Measurements from ENCODE around the gene CD9.

Gene CD9

DNA sequence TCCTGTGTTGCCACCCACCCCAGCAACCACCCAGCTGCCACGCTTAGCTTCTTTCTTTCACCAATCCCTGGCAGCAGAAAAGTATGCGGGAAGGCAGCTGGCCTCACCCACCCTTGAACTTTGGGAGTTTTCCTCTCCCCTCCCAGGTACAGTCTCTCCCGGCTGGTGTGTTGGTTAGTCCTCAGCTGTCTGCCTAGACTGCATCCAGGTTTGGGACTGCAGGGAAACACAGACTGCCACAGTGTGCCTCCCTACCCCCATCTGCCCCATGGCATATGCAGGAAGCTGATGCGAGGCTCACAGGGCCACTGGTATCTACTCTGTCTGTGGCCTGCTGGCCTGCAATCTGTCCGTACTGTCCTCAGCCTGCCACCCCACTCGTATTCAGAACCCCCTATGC lies 2.1 kb downstream of the CD9 start:
- in situ Hi-C loops (cut with HindIII; ENCODE audit: low sequenced_read_pairs) = no loop called here
- no peak overlapping the region for H3K4me3 ChIP-seq (ENCODE audit: low read depth, low read length)
- no peak for DNase-seq (ENCODE audit: low read depth, low spot score)
- TF ChIP-seq, protein P1, sequence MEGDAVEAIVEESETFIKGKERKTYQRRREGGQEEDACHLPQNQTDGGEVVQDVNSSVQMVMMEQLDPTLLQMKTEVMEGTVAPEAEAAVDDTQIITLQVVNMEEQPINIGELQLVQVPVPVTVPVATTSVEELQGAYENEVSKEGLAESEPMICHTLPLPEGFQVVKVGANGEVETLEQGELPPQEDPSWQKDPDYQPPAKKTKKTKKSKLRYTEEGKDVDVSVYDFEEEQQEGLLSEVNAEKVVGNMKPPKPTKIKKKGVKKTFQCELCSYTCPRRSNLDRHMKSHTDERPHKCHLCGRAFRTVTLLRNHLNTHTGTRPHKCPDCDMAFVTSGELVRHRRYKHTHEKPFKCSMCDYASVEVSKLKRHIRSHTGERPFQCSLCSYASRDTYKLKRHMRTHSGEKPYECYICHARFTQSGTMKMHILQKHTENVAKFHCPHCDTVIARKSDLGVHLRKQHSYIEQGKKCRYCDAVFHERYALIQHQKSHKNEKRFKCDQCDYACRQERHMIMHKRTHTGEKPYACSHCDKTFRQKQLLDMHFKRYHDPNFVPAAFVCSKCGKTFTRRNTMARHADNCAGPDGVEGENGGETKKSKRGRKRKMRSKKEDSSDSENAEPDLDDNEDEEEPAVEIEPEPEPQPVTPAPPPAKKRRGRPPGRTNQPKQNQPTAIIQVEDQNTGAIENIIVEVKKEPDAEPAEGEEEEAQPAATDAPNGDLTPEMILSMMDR (IDR thresholded peaks at IDR 0.05; ENCODE audit: low read depth, low read length) = no peak

DNA sequence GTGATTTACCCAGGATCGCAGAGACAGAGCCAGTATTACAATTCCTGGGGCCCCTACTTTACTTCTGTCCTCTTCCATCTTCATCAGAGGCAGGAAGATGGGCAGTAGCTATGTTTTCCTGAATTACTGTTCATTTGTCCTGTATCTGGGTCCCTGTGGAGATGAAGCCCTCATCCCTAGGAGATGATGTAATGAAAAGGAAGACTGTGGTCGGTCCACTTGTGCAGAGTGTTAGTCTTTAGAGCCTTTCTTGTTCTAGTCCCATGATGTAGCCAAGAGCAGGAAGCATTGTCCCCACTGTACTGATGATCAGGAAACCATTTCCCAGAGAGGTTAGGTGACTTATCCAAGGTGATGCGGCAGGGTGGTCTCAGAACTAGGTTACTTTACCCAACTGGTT lies 2.6 kb downstream of the CD9 start:
- in situ Hi-C loops (cut with HindIII; ENCODE audit: low sequenced_read_pairs) = no loop called here
- DNase-seq (ENCODE audit: low read depth, low spot score) = no peak
- no peak overlapping the region for H3K4me3 ChIP-seq (ENCODE audit: low read depth, low read length)
- TF ChIP-seq, protein P1 (IDR thresholded peaks at IDR 0.05; ENCODE audit: low read depth, low read length) = no peak

DNA sequence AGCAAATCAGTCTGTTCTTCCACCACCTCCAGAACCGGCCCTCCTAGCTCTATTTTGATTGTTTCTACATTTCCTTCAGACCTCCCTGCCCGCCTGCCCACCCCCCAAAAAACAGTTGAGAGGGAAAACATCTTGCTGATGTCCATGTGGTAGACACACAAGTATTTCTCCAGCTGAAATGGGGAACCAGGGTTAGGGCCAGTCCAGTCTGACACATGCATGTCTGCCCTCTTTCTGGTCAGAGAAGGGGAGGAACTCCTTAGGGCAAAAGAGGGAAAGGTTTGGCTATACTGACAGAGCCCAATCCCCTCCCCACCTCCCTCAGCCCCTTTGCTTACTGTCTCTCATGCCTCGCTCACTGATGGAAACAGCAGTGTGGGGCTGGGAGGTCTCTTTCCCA lies 3.4 kb downstream of the CD9 start:
- no peak for DNase-seq (ENCODE audit: low read depth, low spot score)
- in situ Hi-C loops (cut with HindIII; ENCODE audit: low sequenced_read_pairs) = no loop called here
- TF ChIP-seq, protein P1 (IDR thresholded peaks at IDR 0.05; ENCODE audit: low read depth, low read length) = no peak
- H3K4me3 ChIP-seq (ENCODE audit: low read depth, low read length) = no peak overlapping the region

DNA sequence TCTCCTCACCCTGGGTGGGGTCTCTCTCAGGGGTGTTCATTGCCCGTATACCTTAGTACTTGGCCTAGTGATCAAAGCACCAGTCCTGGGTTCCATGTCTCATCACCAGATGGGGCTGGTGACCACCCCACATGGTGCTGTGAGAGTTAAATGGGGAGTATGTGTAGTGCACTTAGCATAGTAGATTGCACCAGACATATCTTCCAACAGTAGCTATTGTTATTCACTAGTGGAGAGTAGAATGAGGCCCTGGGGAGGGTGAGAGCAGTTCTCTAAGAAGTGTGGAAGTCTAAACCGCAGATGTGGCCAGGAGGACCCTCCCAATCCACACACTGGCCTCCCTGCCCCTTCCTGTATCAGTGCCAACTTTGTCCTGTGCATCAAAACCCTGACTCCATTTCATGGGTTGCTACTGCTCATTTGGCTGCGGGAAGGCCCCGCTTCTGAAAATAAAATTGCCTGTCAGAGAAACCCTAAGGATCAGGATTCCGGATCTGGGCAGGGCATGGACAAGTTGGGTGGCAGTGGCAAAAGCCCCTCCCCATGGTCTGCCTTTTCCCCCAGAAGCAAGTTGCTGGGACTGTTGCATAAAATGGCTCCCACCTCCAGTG lies 4.4 kb downstream of the CD9 start:
- no peak overlapping the region for H3K4me3 ChIP-seq (ENCODE audit: low read depth, low read length)
- DNase-seq (ENCODE audit: low read depth, low spot score) = no peak
- in situ Hi-C loops (cut with HindIII; ENCODE audit: low sequenced_read_pairs) = no loop called here
- TF ChIP-seq, protein P1 (IDR thresholded peaks at IDR 0.05; ENCODE audit: low read depth, low read length) = no peak

DNA sequence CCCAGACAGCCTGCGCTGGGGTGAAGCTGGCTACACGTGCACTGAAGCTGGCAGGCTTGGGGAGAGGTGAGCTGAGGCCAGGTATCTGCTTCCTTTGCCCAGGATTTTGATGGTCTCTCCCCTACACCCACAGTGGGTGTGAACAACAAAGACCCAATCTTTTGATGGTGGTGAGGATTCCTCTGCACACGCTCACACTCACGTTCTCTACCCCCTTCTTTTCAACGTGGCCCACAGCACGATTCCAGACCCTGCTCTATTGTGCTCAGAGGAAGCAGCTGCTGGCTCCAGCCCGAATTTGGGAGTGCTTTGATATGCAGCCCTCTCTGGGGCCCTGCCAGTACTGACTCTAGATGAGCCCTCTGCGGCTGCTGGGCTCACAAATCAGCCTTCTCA lies 4.9 kb downstream of the CD9 start:
- no peak for DNase-seq (ENCODE audit: low read depth, low spot score)
- in situ Hi-C loops (cut with HindIII; ENCODE audit: low sequenced_read_pairs) = no loop called here
- TF ChIP-seq, protein P1 (IDR thresholded peaks at IDR 0.05; ENCODE audit: low read depth, low read length) = no peak

GRCh38 chr12:6205761-6206160 lies 5.6 kb downstream of the CD9 start:
- TF ChIP-seq, protein P1 (IDR thresholded peaks at IDR 0.05; ENCODE audit: low read depth, low read length) = no peak
- H3K4me3 ChIP-seq (ENCODE audit: low read depth, low read length) = no peak overlapping the region
- in situ Hi-C loops (cut with HindIII; ENCODE audit: low sequenced_read_pairs) = no loop called here
- DNase-seq (ENCODE audit: low read depth, low spot score) = no peak

More for the DNA sequence above, 4.9 kb downstream of the CD9 start:
- no peak overlapping the region for H3K4me3 ChIP-seq (ENCODE audit: low read depth, low read length)

All from astrocyte of the spinal cord (primary cell).